Neural cell (in vitro differentiated cells): Measurements from ENCODE around the gene GPR143. TPM values are rescaled to one million over a fixed set of nuclear protein-coding genes. Genes with fewer than 3 reads are reported as not detected.

ENCODE experiments used
- H2AFZ ChIP-seq: fragments of 200-600, 300-800 bp; sonication (generic), shearing (Covaris generic); 2 replicates; pipeline ENCODE4 v1.6.0; 2014; ENCODE audit warnings: low read depth, mild to moderate bottlenecking, antibody characterized with exemption, low read length, moderate library complexity
- H3F3A ChIP-seq: fragments of 200-600 bp; shearing (Covaris generic); 2 replicates; pipeline ENCODE4 v1.6.1; 2016; ENCODE audit warnings: mild to moderate bottlenecking, moderate library complexity, mixed read lengths, antibody characterized with exemption, low read length; ENCODE audit not compliant: insufficient read depth, poor library complexity, severe bottlenecking
- H3K27ac ChIP-seq: fragments of 200-600, 300-800 bp; sonication (generic), shearing (Covaris generic); 2 replicates; pipeline ENCODE4 v1.5.1; 2014; ENCODE audit warnings: mild to moderate bottlenecking, low read length, moderate library complexity
- H3K27me3 ChIP-seq: fragments of 300-800, 200-600 bp; sonication (generic), shearing (Covaris generic); 2 replicates; pipeline ENCODE4 v1.6.0; 2014; ENCODE audit warnings: mild to moderate bottlenecking, low read depth, low read length, moderate library complexity; ENCODE audit not compliant: insufficient read depth
- H3K36me3 ChIP-seq: fragments of 300-800, 200-600 bp; sonication (generic), shearing (Covaris generic); 2 replicates; pipeline ENCODE4 v1.5.1; 2014; ENCODE audit warnings: mild to moderate bottlenecking, antibody characterized with exemption, low read length, moderate library complexity; ENCODE audit not compliant: insufficient read depth
- H3K4me2 ChIP-seq: fragments of 300-800, 200-600 bp; sonication (generic), shearing (Covaris generic); 2 replicates; pipeline ENCODE4 v1.6.0; 2014; ENCODE audit warnings: mild to moderate bottlenecking, low read length
- H3K4me3 ChIP-seq: fragments of 300-800, 200-600 bp; sonication (generic), shearing (Covaris generic); 2 replicates; pipeline ENCODE4 v1.5.1; 2014; ENCODE audit warnings: mild to moderate bottlenecking, low read length, moderate library complexity
- H3K79me2 ChIP-seq: fragments of 200-600 bp; shearing (Covaris generic); replicated peaks from 2 replicates; pipeline ENCODE4 v1.6.0; 2014; ENCODE audit warnings: mild to moderate bottlenecking, low read length, moderate library complexity; ENCODE audit not compliant: insufficient read depth
- H3K9ac ChIP-seq: fragments of 300-800, 200-600 bp; sonication (generic), shearing (Covaris generic); 2 replicates; pipeline ENCODE4 v1.6.1; 2016; ENCODE audit warnings: mild to moderate bottlenecking, low read length, mixed read lengths
- H3K9me2 ChIP-seq: fragments of 200-600 bp; shearing (Covaris generic); 2 replicates; pipeline ENCODE4 v1.6.1; 2016; ENCODE audit warnings: mild to moderate bottlenecking, low read length, mixed read lengths; ENCODE audit not compliant: insufficient read depth
- H3K9me3 ChIP-seq: fragments of 200-600, 300-800 bp; sonication (generic), shearing (Covaris generic); 2 replicates; pipeline ENCODE4 v1.6.1; 2016; ENCODE audit warnings: mild to moderate bottlenecking, mixed run types, low read length, moderate library complexity, mixed read lengths
- H4K20me1 ChIP-seq: fragments of 200-600 bp; shearing (Covaris generic); 2 replicates; pipeline ENCODE4 v1.6.1; 2016; ENCODE audit warnings: mild to moderate bottlenecking, mixed run types; ENCODE audit not compliant: insufficient read depth
- EP300 ChIP-seq: fragments of 450-650 bp; conservative IDR thresholded peaks from 2 replicates; pipeline ENCODE4 v1.6.1; 2014; ENCODE audit warnings: antibody characterized with exemption, mild to moderate bottlenecking, moderate library complexity; ENCODE audit not compliant: poor library complexity, severe bottlenecking
- EZH2 ChIP-seq: fragments of 200-600, 300-800 bp; shearing (Covaris generic), sonication (generic); IDR thresholded peaks from 2 replicates; pipeline ENCODE4 v1.6.1; 2014; ENCODE audit warnings: antibody characterized with exemption, low read length, borderline replicate concordance, mild to moderate bottlenecking; ENCODE audit not compliant: insufficient read depth, poor library complexity, severe bottlenecking
- MXI1 ChIP-seq: fragments of 450-650 bp; conservative IDR thresholded peaks from 2 replicates; pipeline ENCODE4 v1.6.1; 2014; ENCODE audit warnings: antibody characterized with exemption, mild to moderate bottlenecking; ENCODE audit not compliant: poor library complexity, severe bottlenecking
- POLR2AphosphoS5 ChIP-seq: IDR thresholded peaks from 2 replicates; pipeline ENCODE4 v1.6.1; 2012
- RAD21 ChIP-seq: fragments of 450-650 bp; conservative IDR thresholded peaks from 2 replicates; pipeline ENCODE4 v1.6.1; 2014; ENCODE audit warnings: antibody characterized with exemption, mild to moderate bottlenecking, moderate library complexity
- SMC3 ChIP-seq: fragments of 450-650 bp; conservative IDR thresholded peaks from 2 replicates; pipeline ENCODE4 v1.6.1; 2014; ENCODE audit warnings: antibody characterized with exemption, mild to moderate bottlenecking, moderate library complexity; ENCODE audit not compliant: poor library complexity
- TAF1 ChIP-seq: IDR thresholded peaks from 2 replicates; pipeline ENCODE4 v1.6.1; 2012; ENCODE audit warnings: low read depth
- polyA plus RNA-seq: library from polyadenylated mRNA; depleted of rRNA; stranded (reverse); fragments of >200 nt; gene quantifications from 2 replicates; pipeline ENCODE4 v1.2.3, GENCODE V29; 2014
- TF ChIP-seq, protein P1 (sequence below): IDR thresholded peaks from 2 replicates; pipeline ENCODE4 v1.6.1; 2012; ENCODE audit warnings: borderline replicate concordance
- TF ChIP-seq, protein P2 (sequence below): fragments of 450-650 bp; IDR thresholded peaks from 2 replicates; pipeline ENCODE4 v1.5.1; 2014; ENCODE audit warnings: antibody characterized with exemption, mild to moderate bottlenecking, moderate library complexity; ENCODE audit not compliant: poor library complexity, severe bottlenecking

GPR143 gene
- polyA plus RNA-seq, 1 donor from 2014 or later, result 5.5 TPM

DNA sequence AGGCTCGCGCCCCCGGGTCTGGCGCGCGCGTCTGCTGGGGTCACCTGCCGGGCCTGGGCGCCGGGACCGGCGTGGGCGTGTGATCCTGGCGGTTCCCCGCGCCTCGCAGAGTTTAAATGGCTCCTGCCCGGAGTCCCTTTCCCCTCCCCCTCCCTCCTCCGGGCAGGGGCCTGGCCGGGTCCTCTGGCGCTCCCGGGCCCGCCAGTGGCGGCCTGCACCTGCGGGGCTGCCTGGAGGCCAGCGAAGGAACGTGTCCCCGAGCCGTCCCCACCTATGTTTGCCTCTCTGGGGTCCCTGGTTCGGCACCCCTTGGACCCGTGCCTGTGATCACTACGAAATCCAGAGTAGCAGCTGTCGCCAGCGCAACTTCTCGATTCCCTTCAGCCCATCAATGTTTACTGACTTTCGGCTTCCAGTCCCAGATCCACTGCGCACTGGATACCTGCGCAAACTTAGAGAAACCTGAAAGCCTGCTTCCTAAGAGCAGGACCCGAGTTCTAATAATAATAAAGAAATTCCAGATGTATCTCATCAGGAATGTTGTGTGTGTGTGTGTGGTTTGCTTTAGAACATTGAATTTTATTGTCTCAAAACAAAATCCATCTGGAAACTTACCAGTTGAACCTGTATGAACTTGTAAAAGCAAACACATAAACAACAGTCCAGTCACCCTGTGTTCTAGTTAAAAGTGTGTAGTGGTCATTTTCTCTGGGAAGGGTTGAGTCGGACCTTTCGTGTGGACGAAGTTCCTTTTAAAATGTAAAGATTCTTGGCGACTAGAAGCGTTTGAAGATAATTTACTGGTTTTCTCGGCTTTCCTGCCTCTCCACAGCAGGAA lies 21.4 kb upstream of the GPR143 start:
- no peak overlapping the region for H3K27ac ChIP-seq
- no peak overlapping the region for H3K4me2 ChIP-seq
- TF ChIP-seq SMC3 (no peak), TAF1 (no peak), EZH2 (no peak), POLR2AphosphoS5 (no peak)
- TF ChIP-seq, protein P1, sequence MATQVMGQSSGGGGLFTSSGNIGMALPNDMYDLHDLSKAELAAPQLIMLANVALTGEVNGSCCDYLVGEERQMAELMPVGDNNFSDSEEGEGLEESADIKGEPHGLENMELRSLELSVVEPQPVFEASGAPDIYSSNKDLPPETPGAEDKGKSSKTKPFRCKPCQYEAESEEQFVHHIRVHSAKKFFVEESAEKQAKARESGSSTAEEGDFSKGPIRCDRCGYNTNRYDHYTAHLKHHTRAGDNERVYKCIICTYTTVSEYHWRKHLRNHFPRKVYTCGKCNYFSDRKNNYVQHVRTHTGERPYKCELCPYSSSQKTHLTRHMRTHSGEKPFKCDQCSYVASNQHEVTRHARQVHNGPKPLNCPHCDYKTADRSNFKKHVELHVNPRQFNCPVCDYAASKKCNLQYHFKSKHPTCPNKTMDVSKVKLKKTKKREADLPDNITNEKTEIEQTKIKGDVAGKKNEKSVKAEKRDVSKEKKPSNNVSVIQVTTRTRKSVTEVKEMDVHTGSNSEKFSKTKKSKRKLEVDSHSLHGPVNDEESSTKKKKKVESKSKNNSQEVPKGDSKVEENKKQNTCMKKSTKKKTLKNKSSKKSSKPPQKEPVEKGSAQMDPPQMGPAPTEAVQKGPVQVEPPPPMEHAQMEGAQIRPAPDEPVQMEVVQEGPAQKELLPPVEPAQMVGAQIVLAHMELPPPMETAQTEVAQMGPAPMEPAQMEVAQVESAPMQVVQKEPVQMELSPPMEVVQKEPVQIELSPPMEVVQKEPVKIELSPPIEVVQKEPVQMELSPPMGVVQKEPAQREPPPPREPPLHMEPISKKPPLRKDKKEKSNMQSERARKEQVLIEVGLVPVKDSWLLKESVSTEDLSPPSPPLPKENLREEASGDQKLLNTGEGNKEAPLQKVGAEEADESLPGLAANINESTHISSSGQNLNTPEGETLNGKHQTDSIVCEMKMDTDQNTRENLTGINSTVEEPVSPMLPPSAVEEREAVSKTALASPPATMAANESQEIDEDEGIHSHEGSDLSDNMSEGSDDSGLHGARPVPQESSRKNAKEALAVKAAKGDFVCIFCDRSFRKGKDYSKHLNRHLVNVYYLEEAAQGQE, result no peak
- no peaks in the 10 kb centered on the region for H3K36me3 ChIP-seq
- H3K9me3 ChIP-seq, result no peaks in the 10 kb centered on the region
- H3K4me3 ChIP-seq, result peak overlapping the region; percentile 66
- H2AFZ ChIP-seq, result no peak overlapping the region
- no peaks in the 10 kb centered on the region for H3K79me2 ChIP-seq
- no peaks in the 10 kb centered on the region for H3K9me2 ChIP-seq
- H3K27me3 ChIP-seq, result no peaks in the 10 kb centered on the region
- no peaks in the 10 kb centered on the region for H4K20me1 ChIP-seq
- H3F3A ChIP-seq, result no peaks in the 10 kb centered on the region
- H3K9ac ChIP-seq, result no peak overlapping the region

DNA sequence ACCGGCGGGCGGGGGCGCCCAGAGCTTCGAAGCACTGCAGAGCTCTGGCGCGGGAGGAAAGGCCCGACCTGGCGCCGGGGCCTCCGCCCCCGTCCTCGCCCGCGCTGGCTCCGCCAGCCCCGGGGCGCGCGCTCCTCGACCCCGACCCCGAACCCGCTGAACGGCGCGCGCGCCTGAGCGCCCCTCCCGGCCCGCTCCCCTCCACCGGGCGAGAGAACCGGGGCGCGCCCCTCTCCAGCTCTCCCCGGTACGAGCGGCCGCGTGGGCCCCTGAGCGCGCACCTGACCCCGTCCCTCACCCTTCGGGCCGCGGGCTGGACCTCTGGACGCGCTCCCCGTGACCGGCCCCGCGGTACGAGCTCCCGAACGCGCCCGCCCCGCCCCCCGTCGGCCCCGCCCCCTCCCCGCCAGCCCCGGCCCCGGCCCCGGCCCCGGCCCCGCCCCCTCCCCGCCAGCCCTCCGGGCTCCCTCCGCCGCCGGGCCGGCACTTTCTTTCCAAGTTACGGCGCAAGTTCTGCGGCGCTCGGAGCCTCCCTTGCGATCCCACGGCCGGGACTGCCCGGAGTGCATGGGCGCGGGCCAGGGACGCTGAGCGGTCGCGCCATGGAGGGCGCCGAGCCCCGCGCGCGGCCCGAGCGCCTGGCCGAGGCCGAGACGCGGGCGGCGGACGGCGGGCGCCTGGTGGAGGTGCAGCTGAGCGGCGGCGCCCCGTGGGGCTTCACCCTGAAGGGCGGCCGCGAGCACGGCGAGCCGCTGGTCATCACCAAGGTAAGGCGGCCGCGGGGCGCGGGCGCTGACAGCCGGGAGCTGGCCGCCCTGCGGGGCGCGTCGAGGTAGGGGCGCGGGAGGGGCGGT lies 20.5 kb upstream of the GPR143 start, which contains the start of gene SHROOM2:
SHROOM2 (plus strand) TSS at position 486 of the 854 bp plus-strand sequence; CDS start at position 603, 117 bp downstream.
- H3K4me3 ChIP-seq, result peak within 1 kb of the TSS; percentile 66
- no peak within 1 kb of the TSS for H2AFZ ChIP-seq
- H4K20me1 ChIP-seq, result no peaks in the 10 kb centered on the region
- H3K9me3 ChIP-seq, result no peaks in the 10 kb centered on the region
- H3K9me2 ChIP-seq, result no peaks in the 10 kb centered on the region
- no peaks in the 10 kb centered on the region for H3K79me2 ChIP-seq
- H3K9ac ChIP-seq, result peak within 1 kb of the TSS; percentile 50
- H3K27me3 ChIP-seq, result no peaks in the 10 kb centered on the region
- no peak within 1 kb of the TSS for H3K27ac ChIP-seq
- H3K36me3 ChIP-seq, result no peaks in the 10 kb centered on the region
- H3K4me2 ChIP-seq, result no peak within 1 kb of the TSS
- TF ChIP-seq POLR2AphosphoS5, result no peak
- TF ChIP-seq RAD21, result no peak
- TF ChIP-seq, protein P1, result no peak
- TF ChIP-seq, protein P2, sequence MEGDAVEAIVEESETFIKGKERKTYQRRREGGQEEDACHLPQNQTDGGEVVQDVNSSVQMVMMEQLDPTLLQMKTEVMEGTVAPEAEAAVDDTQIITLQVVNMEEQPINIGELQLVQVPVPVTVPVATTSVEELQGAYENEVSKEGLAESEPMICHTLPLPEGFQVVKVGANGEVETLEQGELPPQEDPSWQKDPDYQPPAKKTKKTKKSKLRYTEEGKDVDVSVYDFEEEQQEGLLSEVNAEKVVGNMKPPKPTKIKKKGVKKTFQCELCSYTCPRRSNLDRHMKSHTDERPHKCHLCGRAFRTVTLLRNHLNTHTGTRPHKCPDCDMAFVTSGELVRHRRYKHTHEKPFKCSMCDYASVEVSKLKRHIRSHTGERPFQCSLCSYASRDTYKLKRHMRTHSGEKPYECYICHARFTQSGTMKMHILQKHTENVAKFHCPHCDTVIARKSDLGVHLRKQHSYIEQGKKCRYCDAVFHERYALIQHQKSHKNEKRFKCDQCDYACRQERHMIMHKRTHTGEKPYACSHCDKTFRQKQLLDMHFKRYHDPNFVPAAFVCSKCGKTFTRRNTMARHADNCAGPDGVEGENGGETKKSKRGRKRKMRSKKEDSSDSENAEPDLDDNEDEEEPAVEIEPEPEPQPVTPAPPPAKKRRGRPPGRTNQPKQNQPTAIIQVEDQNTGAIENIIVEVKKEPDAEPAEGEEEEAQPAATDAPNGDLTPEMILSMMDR, result no peak
- no peak for TF ChIP-seq EZH2
- TF ChIP-seq TAF1, result no peak
- TF ChIP-seq MXI1, result no peak
- TF ChIP-seq EP300, result no peak
- H3F3A ChIP-seq, result no peaks in the 10 kb centered on the region
